ENCODE measurements around the gene RNF111. TPM values are rescaled to one million over a fixed set of nuclear protein-coding genes. Genes with fewer than 3 reads are reported as not detected.
A peak's percentile ranks its signal among the peaks of the same experiment; 100 is the strongest.

RNF111 gene
- total RNA-seq, 2 donors from 2014 or later = 15.4 to 22.5 TPM

GRCh38 chr15:58958811-58959210 is 28.7 kb upstream of the RNF111 start:
- no peak for DNase-seq (ENCODE audit: low spot score)
- Histone ChIP-seq H3K27me3 (replicated peaks; ENCODE audit: insufficient read depth) (no peaks in the 10 kb centered on the region), H3K9me3 (no peaks in the 10 kb centered on the region), H3K36me3 (no peaks in the 10 kb centered on the region), H3K4me1 (replicated peaks) (no peaks in the 10 kb centered on the region), H3K4me3 (no peak overlapping the region), H3K27ac (no peak overlapping the region)
- WGBS = 94% methylated on average over 4 of the region's 4 CpGs
- intact Hi-C loops (cut with DNase I) = no loop called here
- no peak for TF ChIP-seq CTCF (IDR thresholded peaks at IDR 0.05)
- TF ChIP-seq POLR2A (IDR thresholded peaks at IDR 0.05) = no peak
- TF ChIP-seq POLR2AphosphoS5 (IDR thresholded peaks at IDR 0.05) = no peak

- H3K9me3 ChIP-seq = no peaks in the 10 kb centered on the region
- intact Hi-C loops (cut with DNase I) = no loop called here
- H3K36me3 ChIP-seq = no peaks in the 10 kb centered on the region
- DNase-seq (ENCODE audit: low spot score) = no peak
- H3K4me3 ChIP-seq = no peak overlapping the region
- no peaks in the 10 kb centered on the region for H3K27me3 ChIP-seq (replicated peaks; ENCODE audit: insufficient read depth)
- no peaks in the 10 kb centered on the region for H3K4me1 ChIP-seq (replicated peaks)
- TF ChIP-seq CTCF (IDR thresholded peaks at IDR 0.05) (no peak), POLR2AphosphoS5 (IDR thresholded peaks at IDR 0.05) (peak; percentile 30), POLR2A (IDR thresholded peaks at IDR 0.05) (no peak)
- H3K27ac ChIP-seq = no peak overlapping the region
- 70% methylated on average over 1 of the region's 1 CpG for WGBS
Observed at GRCh38 chr15:58962136-58962535, 25.3 kb upstream of the RNF111 start.

GRCh38 chr15:58962662-58963565 is 24.5 kb upstream of the RNF111 start:
- H3K36me3 ChIP-seq = no peaks in the 10 kb centered on the region
- no peak overlapping the region for H3K4me3 ChIP-seq
- 73% methylated on average over 8 of the region's 8 CpGs for WGBS

GRCh38 chr15:58966698-58967097 is 20.8 kb upstream of the RNF111 start:
- TF ChIP-seq POLR2AphosphoS5 (IDR thresholded peaks at IDR 0.05) (no peak), POLR2A (IDR thresholded peaks at IDR 0.05) (no peak), CTCF (IDR thresholded peaks at IDR 0.05) (no peak)
- 84% methylated on average over 3 of the region's 3 CpGs for WGBS
- DNase-seq (ENCODE audit: low spot score) = no peak
- Histone ChIP-seq H3K9me3 (no peaks in the 10 kb centered on the region), H3K27ac (no peak overlapping the region), H3K4me1 (replicated peaks) (no peaks in the 10 kb centered on the region), H3K36me3 (no peaks in the 10 kb centered on the region), H3K4me3 (no peak overlapping the region), H3K27me3 (replicated peaks; ENCODE audit: insufficient read depth) (no peaks in the 10 kb centered on the region)
- intact Hi-C loops (cut with DNase I) = no loop called here

More at GRCh38 chr15:58962662-58963565, 24.5 kb upstream of the RNF111 start:
- TF ChIP-seq POLR2A (IDR thresholded peaks at IDR 0.05) (no peak), POLR2AphosphoS5 (IDR thresholded peaks at IDR 0.05) (peak; percentile 5)
- no peaks in the 10 kb centered on the region for H3K27me3 ChIP-seq (replicated peaks; ENCODE audit: insufficient read depth)
- H3K4me1 ChIP-seq (replicated peaks) = no peaks in the 10 kb centered on the region
- no peak for DNase-seq (ENCODE audit: low spot score)
- no peaks in the 10 kb centered on the region for H3K9me3 ChIP-seq
- intact Hi-C loops (cut with DNase I) = no loop called here
- peak overlapping the region in 1 of 2 donors; percentile 27 for H3K27ac ChIP-seq

GRCh38 chr15:58967479-58967878 is 20.0 kb upstream of the RNF111 start:
- no peaks in the 10 kb centered on the region for H3K27me3 ChIP-seq (replicated peaks; ENCODE audit: insufficient read depth)
- no peaks in the 10 kb centered on the region for H3K9me3 ChIP-seq
- 88% methylated on average over 2 of the region's 2 CpGs for WGBS
- H3K27ac ChIP-seq = no peak overlapping the region
- TF ChIP-seq CTCF (IDR thresholded peaks at IDR 0.05) = no peak
- no peak for TF ChIP-seq POLR2A (IDR thresholded peaks at IDR 0.05)
- TF ChIP-seq POLR2AphosphoS5 (IDR thresholded peaks at IDR 0.05) = no peak
- no peak for DNase-seq (ENCODE audit: low spot score)
- no peaks in the 10 kb centered on the region for H3K4me1 ChIP-seq (replicated peaks)
- no peaks in the 10 kb centered on the region for H3K36me3 ChIP-seq
- no peak overlapping the region for H3K4me3 ChIP-seq
- intact Hi-C loops (cut with DNase I) = no loop called here

All from prostate gland (tissue), 2 donors.